Aorta (tissue), 5 donors: ENCODE data around the gene SNTB2. TPM values are rescaled to one million over a fixed set of nuclear protein-coding genes. Genes with fewer than 3 reads are reported as not detected.

Source experiments
- ATAC-seq: fragments of 200-7000 bp; cut with Tn5 transposase; one replicate; pipeline ENCODE4 v1.9.1; 2022; ENCODE audit warnings: moderate library complexity; ENCODE audit not compliant: low FRiP score
- DNase-seq, 2 donors: peaks; one replicate each; pipeline ENCODE4 v3.0.0-alpha.2; 2020
- H3K27ac ChIP-seq, 2 donors: one replicate each; pipeline ENCODE4 v1.5.1; 2013; ENCODE audit warnings: low read length in 2 of 2, mild to moderate bottlenecking in 2 of 2, moderate library complexity in 2 of 2, control low read depth in 1 of 2, inconsistent platforms in 1 of 2, low read depth in 1 of 2
- H3K27me3 ChIP-seq, 2 donors: one replicate each; pipeline ENCODE4 v1.6.1; 2013; ENCODE audit warnings: control low read depth in 1 of 2, low read length in 1 of 2, mild to moderate bottlenecking in 1 of 2, moderate library complexity in 1 of 2; ENCODE audit not compliant: insufficient read depth in 2 of 2, control insufficient read depth in 1 of 2
- H3K36me3 ChIP-seq, 2 donors: one replicate each; pipeline ENCODE4 v1.6.1; 2013; ENCODE audit warnings: control low read depth in 1 of 2, low read length in 1 of 2, mild to moderate bottlenecking in 1 of 2; ENCODE audit not compliant: insufficient read depth in 2 of 2, control insufficient read depth in 1 of 2
- H3K4me1 ChIP-seq, 2 donors: one replicate each; pipeline ENCODE4 v1.6.1; 2013; ENCODE audit warnings: low read length in 2 of 2, control low read depth in 1 of 2, mild to moderate bottlenecking in 1 of 2, moderate library complexity in 1 of 2; ENCODE audit not compliant: insufficient read depth in 2 of 2, control insufficient read depth in 1 of 2
- H3K4me3 ChIP-seq, 2 donors: one replicate each; pipeline ENCODE4 v1.5.1; 2013; ENCODE audit warnings: low read length in 2 of 2, control low read depth in 1 of 2, mild to moderate bottlenecking in 1 of 2
- H3K9me3 ChIP-seq: one replicate; pipeline ENCODE4 v1.6.1; 2013; ENCODE audit warnings: mild to moderate bottlenecking, low read length; ENCODE audit not compliant: control insufficient read depth
- WGBS, 2 donors: extraction: QIAGEN DNeasy Blood & Tissue Kit; methylation state at CpG; one replicate each; pipeline ENCODE4 v1.1.7; 2013; 5-methylcytosine and 5-hydroxymethylcytosine counted together
- intact Hi-C, 2 donors: fragments of 100-400 bp; cut with DNase I; formaldehyde crosslinking; loops; one replicate each; pipeline versions ENCODE4 v1.14.2 to v1.15.0; 2022
- polyA plus RNA-seq, 2 donors: library from polyadenylated mRNA; stranded (reverse); fragments of 200-250 nt; gene quantifications; one replicate each; pipeline ENCODE4 v1.2.3, GENCODE V29; 2013
- total RNA-seq, 2 donors: library from RNA; stranded (reverse); fragmentation: NEBNext Ultra II Directional; extraction: Animal tissue kit (Norgen Biotek cat#: 25700); gene quantifications; one replicate each; pipeline ENCODE4 v1.2.1, GENCODE V29; 2021
- donor health status: healthy with polysubstance abuse.
- donor health status: Bipolar disorder and iron deficiency.
- donor health status: DM: no; HTN: no; CAD: no.
- donor health status: DM: no; HTN: no; CAD: no.
- donor health status: DM: yes; HTN: yes; CAD: no.

The SNTB2 gene
- total and polyA plus RNA-seq, 4 donors, result 6.1 to 67.1 (median 28.8) TPM

- intact Hi-C loops, result loop anchor here in 1 of 2 donors (5.0 kb wide), 1 partner anchor 106 kb away; no protein-coding TSS in a partner anchor
- Histone ChIP-seq H3K9me3 (no peaks in the 10 kb centered on the region), H3K4me3 (peak overlapping the region in 1 of 2 donors; percentile 11), H3K27ac (peak overlapping the region; percentile 82 to 98), H3K36me3 (peaks cover 0 to 4% of the 10 kb centered on the region in 2 donors), H3K4me1 (peaks cover 0 to 3% of the 10 kb centered on the region in 2 donors), H3K27me3 (no peaks in the 10 kb centered on the region)
- 3 to 4% methylated on average over 6 of the region's 6 CpGs for WGBS, 2 donors
- ATAC-seq (peak; percentile 49), DNase-seq (no peak)
These were observed 15.5 kb upstream of the SNTB2 start for GRCh38 chr16:69171325-69172084.

- ATAC-seq, result no peak
These were observed 10.7 kb upstream of the SNTB2 start for GRCh38 chr16:69176033-69176800.

GRCh38 chr16:69179328-69180010 lies 7.5 kb upstream of the SNTB2 start:
- 5% methylated on average over 6 of the region's 6 CpGs for WGBS, 2 donors
- ATAC-seq (peak; percentile 90), DNase-seq (peak in 1 of 2 donors; percentile 86)
- no peak overlapping the region for H3K4me3 ChIP-seq
- H3K27ac ChIP-seq, result peak overlapping the region; percentile 66 to 73
- intact Hi-C loops, result loop anchor here in 1 of 2 donors (10.0 kb wide), 1 partner anchor 45 kb away; the partner anchor contains the start of genes CHTF8 and UTP4
- H3K36me3 ChIP-seq, result no peaks in the 10 kb centered on the region
- no peaks in the 10 kb centered on the region for H3K27me3 ChIP-seq
- peaks cover 0 to 2% of the 10 kb centered on the region in 2 donors for H3K4me1 ChIP-seq
- no peaks in the 10 kb centered on the region for H3K9me3 ChIP-seq

More at GRCh38 chr16:69176033-69176800, 10.7 kb upstream of the SNTB2 start:
- H3K27ac ChIP-seq, result peak overlapping the region in 1 of 2 donors; percentile 35
- no peak overlapping the region for H3K4me3 ChIP-seq
- no peak for DNase-seq
- H3K27me3 ChIP-seq, result no peaks in the 10 kb centered on the region
- H3K9me3 ChIP-seq, result no peaks in the 10 kb centered on the region
- 86 to 87% methylated on average over 4 of the region's 4 CpGs for WGBS, 2 donors
- intact Hi-C loops, result no loop called here
- peaks cover 0 to 3% of the 10 kb centered on the region in 2 donors for H3K4me1 ChIP-seq
- H3K36me3 ChIP-seq, result no peaks in the 10 kb centered on the region

GRCh38 chr16:69180011-69180338 lies 7.0 kb upstream of the SNTB2 start:
- Histone ChIP-seq H3K4me1 (peaks cover 0 to 2% of the 10 kb centered on the region in 2 donors), H3K27me3 (no peaks in the 10 kb centered on the region), H3K9me3 (no peaks in the 10 kb centered on the region), H3K27ac (no peak overlapping the region), H3K4me3 (no peak overlapping the region), H3K36me3 (no peaks in the 10 kb centered on the region)
- ATAC-seq (no peak), DNase-seq (no peak)
- intact Hi-C loops, result loop anchor here in 1 of 2 donors (10.0 kb wide), 1 partner anchor 45 kb away; the partner anchor contains the start of genes CHTF8 and UTP4

- intact Hi-C loops, result loop anchor here in 1 of 2 donors (10.0 kb wide), 1 partner anchor 48 kb away; the partner anchor contains the start of genes CHTF8 and UTP4
- Histone ChIP-seq H3K27ac (peak overlapping the region in 1 of 2 donors; percentile 79), H3K4me3 (no peak overlapping the region), H3K36me3 (no peaks in the 10 kb centered on the region), H3K9me3 (no peaks in the 10 kb centered on the region), H3K27me3 (no peaks in the 10 kb centered on the region), H3K4me1 (peaks cover 0 to 2% of the 10 kb centered on the region in 2 donors)
- DNase-seq (no peak), ATAC-seq (no peak)
- 4 to 11% methylated on average over 10 of the region's 10 CpGs for WGBS, 2 donors
These were observed 4.1 kb upstream of the SNTB2 start for GRCh38 chr16:69182730-69183416.

- intact Hi-C loops, result loop anchor here (1.0 to 10.0 kb wide), 2 partner anchors 37 to 53 kb away; partner anchors contain the start of genes CHTF8 (in 1 of the 2) and UTP4 (in 1 of the 2)
- ATAC-seq (peak; percentile 57), DNase-seq (peak; percentile 70 to 87)
- 0 to 1% methylated on average over 70 to 76 of the region's 76 CpGs for WGBS, 2 donors
- Histone ChIP-seq H3K27me3 (no peaks in the 10 kb centered on the region), H3K9me3 (no peaks in the 10 kb centered on the region), H3K27ac (peak overlapping the region; percentile 78 to 83), H3K4me1 (peaks cover 0 to 3% of the 10 kb centered on the region in 2 donors), H3K4me3 (peak overlapping the region; percentile 58 to 88), H3K36me3 (no peaks in the 10 kb centered on the region)
These were observed 677 bp downstream of the SNTB2 start for GRCh38 chr16:69187446-69188235.

- no peak for DNase-seq
- Histone ChIP-seq H3K4me1 (peaks cover 0 to 2% of the 10 kb centered on the region in 2 donors), H3K27me3 (no peaks in the 10 kb centered on the region), H3K9me3 (no peaks in the 10 kb centered on the region), H3K27ac (peak overlapping the region in 1 of 2 donors; percentile 83), H3K36me3 (no peaks in the 10 kb centered on the region), H3K4me3 (peak overlapping the region; percentile 58 to 88)
- WGBS, 2 donors, result 0% methylated on average over 5 of the region's 5 CpGs
- ATAC-seq, result no peak
- intact Hi-C loops, result loop anchor here in 1 of 2 donors (10.0 kb wide), 1 partner anchor 53 kb away; the partner anchor contains the start of genes CHTF8 and UTP4
These were observed 1.2 kb downstream of the SNTB2 start for GRCh38 chr16:69188236-69188549.
